ENCODE data around the gene SH3GLB2.

SH3GLB2 gene

GRCh38 chr9:129038109-129038852 lies 10.2 kb upstream of the SH3GLB2 start:
- Histone ChIP-seq H2BK12ac (ENCODE audit: low read length) (no peak overlapping the region), H3K23ac (ENCODE audit: low read depth, low read length, poor library complexity) (no peak overlapping the region), H3K27me3 (ENCODE audit: control insufficient read depth in 3 of 3, insufficient read depth in 3 of 3, low read depth in 1 of 3, low read length in 3 of 3) (no peaks in the 10 kb centered on the region), H3K18ac (ENCODE audit: low read length) (no peak overlapping the region), H3K9ac (ENCODE audit: low read depth, low read length, poor library complexity) (no peak overlapping the region), H3K27ac (replicated peaks; ENCODE audit: low read length) (no peak overlapping the region), H3K9me3 (replicated peaks in 1 of 2; ENCODE audit: control insufficient read depth in 2 of 2, insufficient read depth in 1 of 2, low read depth in 1 of 2, low read length in 2 of 2) (peaks cover 0 to 2% of the 10 kb centered on the region in 2 donors), H2BK120ac (ENCODE audit: low read depth, low read length) (no peak overlapping the region), H3K4ac (ENCODE audit: low read length) (no peak overlapping the region), H3K79me1 (ENCODE audit: low read depth, low read length) (peaks cover 10% of the 10 kb centered on the region), H3K4me3 (ENCODE audit: low read length in 2 of 2) (peak overlapping the region in 1 of 2 donors; percentile 98), H3K36me3 (replicated peaks in 1 of 2; ENCODE audit: control insufficient read depth in 2 of 2, insufficient read depth in 2 of 2, low read length in 2 of 2) (peaks cover 16 to 18% of the 10 kb centered on the region in 2 donors), H3K14ac (ENCODE audit: low read length) (no peak overlapping the region), H3K4me2 (ENCODE audit: insufficient read depth, low read length, poor library complexity, severe bottlenecking) (no peak overlapping the region), H4K8ac (ENCODE audit: low read depth, low read length) (no peak overlapping the region), H3K4me1 (ENCODE audit: control insufficient read depth in 2 of 2, insufficient read depth in 1 of 2, low read depth in 1 of 2, low read length in 2 of 2) (peaks cover 10 to 18% of the 10 kb centered on the region in 2 donors), H2BK15ac (ENCODE audit: low read length) (no peak overlapping the region), H2BK5ac (ENCODE audit: low read length) (no peak overlapping the region), H4K91ac (ENCODE audit: low read depth, low read length, poor library complexity) (no peak overlapping the region), H2AK5ac (ENCODE audit: low read depth, low read length) (no peak overlapping the region), H2AFZ (ENCODE audit: low read length) (no peak overlapping the region)
- WGBS, 2 donors (ENCODE audit: extremely low coverage in 2 of 2, insufficient read length in 2 of 2, insufficient replicate concordance in 1 of 2) = no CpG with 5 or more reads among the region's 8 CpGs
- DNase-seq (ENCODE audit: low spot score) = no peak

- Histone ChIP-seq H3K27ac (replicated peaks; ENCODE audit: low read length) (no peak overlapping the region), H2BK15ac (ENCODE audit: low read length) (no peak overlapping the region), H3K4me2 (ENCODE audit: insufficient read depth, low read length, poor library complexity, severe bottlenecking) (peak overlapping the region; percentile 80), H3K9ac (ENCODE audit: low read depth, low read length, poor library complexity) (peak overlapping the region; percentile 96), H2AFZ (ENCODE audit: low read length) (no peak overlapping the region), H3K79me1 (ENCODE audit: low read depth, low read length) (peaks cover 10% of the 10 kb centered on the region), H2AK5ac (ENCODE audit: low read depth, low read length) (peak overlapping the region; percentile 94), H2BK120ac (ENCODE audit: low read depth, low read length) (no peak overlapping the region), H3K23ac (ENCODE audit: low read depth, low read length, poor library complexity) (peak overlapping the region; percentile 99), H4K8ac (ENCODE audit: low read depth, low read length) (no peak overlapping the region), H3K9me3 (replicated peaks in 1 of 2; ENCODE audit: control insufficient read depth in 2 of 2, insufficient read depth in 1 of 2, low read depth in 1 of 2, low read length in 2 of 2) (peaks cover 0 to 2% of the 10 kb centered on the region in 2 donors), H3K4me3 (ENCODE audit: low read length in 2 of 2) (peak overlapping the region in 1 of 2 donors; percentile 98), H2BK12ac (ENCODE audit: low read length) (no peak overlapping the region), H3K27me3 (ENCODE audit: control insufficient read depth in 3 of 3, insufficient read depth in 3 of 3, low read depth in 1 of 3, low read length in 3 of 3) (no peaks in the 10 kb centered on the region), H2BK5ac (ENCODE audit: low read length) (no peak overlapping the region), H3K36me3 (replicated peaks in 1 of 2; ENCODE audit: control insufficient read depth in 2 of 2, insufficient read depth in 2 of 2, low read length in 2 of 2) (peaks cover 16 to 17% of the 10 kb centered on the region in 2 donors), H3K14ac (ENCODE audit: low read length) (no peak overlapping the region), H3K18ac (ENCODE audit: low read length) (no peak overlapping the region), H4K91ac (ENCODE audit: low read depth, low read length, poor library complexity) (no peak overlapping the region), H3K4ac (ENCODE audit: low read length) (no peak overlapping the region), H3K4me1 (ENCODE audit: control insufficient read depth in 2 of 2, insufficient read depth in 1 of 2, low read depth in 1 of 2, low read length in 2 of 2) (peaks cover 10 to 18% of the 10 kb centered on the region in 2 donors)
- WGBS, 2 donors (ENCODE audit: extremely low coverage in 2 of 2, insufficient read length in 2 of 2, insufficient replicate concordance in 1 of 2) = no CpG with 5 or more reads among the region's 6 CpGs
- DNase-seq (ENCODE audit: low spot score) = no peak
These were observed 9.6 kb upstream of the SH3GLB2 start for GRCh38 chr9:129037767-129038098.

- Histone ChIP-seq H3K27me3 (ENCODE audit: control insufficient read depth in 3 of 3, insufficient read depth in 3 of 3, low read depth in 1 of 3, low read length in 3 of 3) (no peaks in the 10 kb centered on the region), H3K23ac (ENCODE audit: low read depth, low read length, poor library complexity) (peak overlapping the region; percentile 99), H3K4ac (ENCODE audit: low read length) (no peak overlapping the region), H4K91ac (ENCODE audit: low read depth, low read length, poor library complexity) (no peak overlapping the region), H3K9me3 (replicated peaks in 1 of 2; ENCODE audit: control insufficient read depth in 2 of 2, insufficient read depth in 1 of 2, low read depth in 1 of 2, low read length in 2 of 2) (peaks cover 0 to 2% of the 10 kb centered on the region in 2 donors), H3K27ac (replicated peaks; ENCODE audit: low read length) (no peak overlapping the region), H2BK120ac (ENCODE audit: low read depth, low read length) (no peak overlapping the region), H2AK5ac (ENCODE audit: low read depth, low read length) (peak overlapping the region; percentile 94), H3K9ac (ENCODE audit: low read depth, low read length, poor library complexity) (peak overlapping the region; percentile 96), H3K4me3 (ENCODE audit: low read length in 2 of 2) (peak overlapping the region; percentile 98 to 99), H3K4me1 (ENCODE audit: control insufficient read depth in 2 of 2, insufficient read depth in 1 of 2, low read depth in 1 of 2, low read length in 2 of 2) (peaks cover 10 to 18% of the 10 kb centered on the region in 2 donors), H2AFZ (ENCODE audit: low read length) (peak overlapping the region; percentile 95), H2BK5ac (ENCODE audit: low read length) (peak overlapping the region; percentile 87), H3K18ac (ENCODE audit: low read length) (peak overlapping the region; percentile 98), H2BK15ac (ENCODE audit: low read length) (peak overlapping the region; percentile 6), H3K14ac (ENCODE audit: low read length) (peak overlapping the region; percentile 94), H3K4me2 (ENCODE audit: insufficient read depth, low read length, poor library complexity, severe bottlenecking) (peak overlapping the region; percentile 80), H4K8ac (ENCODE audit: low read depth, low read length) (peak overlapping the region; percentile 52), H3K79me1 (ENCODE audit: low read depth, low read length) (peaks cover 8% of the 10 kb centered on the region), H2BK12ac (ENCODE audit: low read length) (no peak overlapping the region), H3K36me3 (replicated peaks in 1 of 2; ENCODE audit: control insufficient read depth in 2 of 2, insufficient read depth in 2 of 2, low read length in 2 of 2) (peaks cover 10 to 11% of the 10 kb centered on the region in 2 donors)
- DNase-seq (ENCODE audit: low spot score) = no peak
- no CpG with 5 or more reads among the region's 32 CpGs for WGBS, 2 donors (ENCODE audit: extremely low coverage in 2 of 2, insufficient read length in 2 of 2, insufficient replicate concordance in 1 of 2)
These were observed 9.0 kb upstream of the SH3GLB2 start for GRCh38 chr9:129036923-129037766.

Data from neuronal stem cell (in vitro differentiated cells).